CD14-positive monocyte (primary cell): ENCODE measurements around the gene PHF12. TPM values are rescaled to one million over a fixed set of nuclear protein-coding genes. Genes with fewer than 3 reads are reported as not detected.

Experiments used
- DNase-seq, 3 donors: peaks; one replicate each; pipeline ENCODE4 v3.0.0-alpha.2; 2011 to 2022
- H2AFZ ChIP-seq: 2 replicates; pipeline ENCODE4 v1.6.0; 2012; ENCODE audit warnings: mild to moderate bottlenecking, low read depth, low read length, inconsistent platforms; ENCODE audit not compliant: insufficient read depth, poor library complexity, severe bottlenecking
- H3K27ac ChIP-seq, 2 donors: 1 replicate in 1 of 2; 2 replicates in 1 of 2; pipeline ENCODE4 v1.5.1; 2012 to 2013; ENCODE audit warnings: low read length in 2 of 2, control low read depth in 1 of 2, inconsistent platforms in 1 of 2, low read depth in 1 of 2, mild to moderate bottlenecking in 1 of 2
- H3K27me3 ChIP-seq, 2 donors: one replicate each; pipeline versions ENCODE4 v1.6.0 to v1.6.1; 2011 to 2013; ENCODE audit warnings: low read length in 2 of 2; ENCODE audit not compliant: control insufficient read depth in 2 of 2, insufficient read depth in 2 of 2
- H3K36me3 ChIP-seq, 2 donors: replicated peaks in 1 of 2; 1 replicate in 1 of 2; 2 replicates in 1 of 2; pipeline versions ENCODE4 v1.5.1 to v1.6.1; 2012 to 2013; ENCODE audit warnings: low read length in 2 of 2, control low read depth in 1 of 2, inconsistent platforms in 1 of 2, mild to moderate bottlenecking in 1 of 2; ENCODE audit not compliant: insufficient read depth in 2 of 2, control insufficient read depth in 1 of 2
- H3K4me1 ChIP-seq, 2 donors: 1 replicate in 1 of 2; 2 replicates in 1 of 2; pipeline versions ENCODE4 v1.5.1 to v1.6.1; 2012 to 2013; ENCODE audit warnings: low read length in 2 of 2, control low read depth in 1 of 2, inconsistent platforms in 1 of 2, mild to moderate bottlenecking in 1 of 2, moderate library complexity in 1 of 2; ENCODE audit not compliant: insufficient read depth in 2 of 2, control insufficient read depth in 1 of 2
- H3K4me2 ChIP-seq: replicated peaks from 2 replicates; pipeline ENCODE3; 2012; ENCODE audit warnings: low read length, moderate library complexity, mild to moderate bottlenecking; ENCODE audit not compliant: poor library complexity, severe bottlenecking; ENCODE audit errors: extremely low read depth
- H3K4me3 ChIP-seq, 3 experiments: fragments of 200-600 bp in 1 of 3; sonication (generic) in 1 of 3; replicated peaks in 1 of 3; 1 replicate in 2 of 3; 2 replicates in 1 of 3; pipeline ENCODE4 v1.5.1; 2011 to 2013; ENCODE audit warnings: low read length in 3 of 3, mild to moderate bottlenecking in 3 of 3, control low read depth in 2 of 3, low read depth in 2 of 3, inconsistent platforms in 1 of 3, moderate library complexity in 1 of 3
- H3K79me2 ChIP-seq: 2 replicates; pipeline ENCODE4 v1.6.0; 2012; ENCODE audit warnings: mild to moderate bottlenecking, control low read depth, inconsistent platforms, low read length, moderate library complexity; ENCODE audit not compliant: insufficient read depth
- H3K9ac ChIP-seq: 2 replicates; pipeline ENCODE4 v1.6.0; 2017; ENCODE audit warnings: low read length, mild to moderate bottlenecking; ENCODE audit not compliant: insufficient read depth, poor library complexity, severe bottlenecking
- H3K9me3 ChIP-seq, 2 donors: replicated peaks in 1 of 2; 1 replicate in 1 of 2; 2 replicates in 1 of 2; pipeline versions ENCODE4 v1.5.1 to v1.6.1; 2012 to 2013; ENCODE audit warnings: low read length in 2 of 2, control low read depth in 1 of 2; ENCODE audit not compliant: control insufficient read depth in 1 of 2, insufficient read depth in 1 of 2
- H4K20me1 ChIP-seq: 2 replicates; pipeline ENCODE4 v1.6.0; 2012; ENCODE audit warnings: mild to moderate bottlenecking, low read length, control low read depth, moderate library complexity; ENCODE audit not compliant: insufficient read depth
- H3K27ac Mint-ChIP-seq, 7 donors: one replicate each; pipeline ENCODE4 v1.8.0; 2020; ENCODE audit warnings: mild to moderate bottlenecking in 7 of 7, mixed read lengths in 7 of 7, moderate library complexity in 6 of 7, inconsistent platforms in 2 of 7
- H3K27me3 Mint-ChIP-seq, 3 donors: one replicate each; pipeline ENCODE4 v1.8.0; 2021 to 2022; ENCODE audit warnings: low read depth in 3 of 3, mild to moderate bottlenecking in 3 of 3, mixed read lengths in 3 of 3, moderate library complexity in 3 of 3, inconsistent platforms in 1 of 3
- H3K36me3 Mint-ChIP-seq, 2 donors: one replicate each; pipeline ENCODE4 v1.8.0; 2020; ENCODE audit warnings: mixed read lengths in 2 of 2, inconsistent platforms in 1 of 2, mild to moderate bottlenecking in 1 of 2
- H3K4me1 Mint-ChIP-seq: one replicate; pipeline ENCODE4 v1.8.0; 2020; ENCODE audit warnings: mild to moderate bottlenecking, mixed read lengths
- H3K4me3 Mint-ChIP-seq, 2 donors: one replicate each; pipeline ENCODE4 v1.8.0; 2020; ENCODE audit warnings: mild to moderate bottlenecking in 2 of 2, mixed read lengths in 2 of 2, moderate library complexity in 1 of 2
- H3K9me3 Mint-ChIP-seq, 7 donors: one replicate each; pipeline ENCODE4 v1.8.0; 2020 to 2022; ENCODE audit warnings: mixed read lengths in 7 of 7, mild to moderate bottlenecking in 6 of 7, moderate library complexity in 6 of 7, inconsistent platforms in 2 of 7
- CTCF ChIP-seq: fragments of 200-600 bp; IDR thresholded peaks from one replicate; pipeline ENCODE4 v1.8.0; 2022; ENCODE audit warnings: antibody characterized with exemption, mild to moderate bottlenecking
- WGBS: methylation state at CpG from one replicate; pipeline ENCODE4 v1.1.5; 2013; ENCODE audit warnings: missing lambda C conversion rate; ENCODE audit not compliant: insufficient coverage; 5-methylcytosine and 5-hydroxymethylcytosine counted together
- intact Hi-C, 2 donors: fragments of 100-400 bp; cut with micrococcal nuclease; formaldehyde crosslinking; loops; one replicate each; pipeline versions ENCODE4 v1.15.0 to v1.15.1; 2023
- polyA plus RNA-seq, 3 donors: library from polyadenylated mRNA; depleted of rRNA in 1 of 3; unstranded in 2 of 3; stranded (reverse) in 1 of 3; fragments of 300-500 nt in 2 of 3; fragments of >200 nt in 1 of 3; fragmentation: Illumina TruSeq in 2 of 3; gene quantifications; 1 replicate in 2 of 3; 2 replicates in 1 of 3; pipeline ENCODE4 v1.2.3, GENCODE V29; 2012 to 2021

PHF12 gene
- polyA plus RNA-seq, 3 donors = 1.4 to 62.5 (median 2.5) TPM

DNA sequence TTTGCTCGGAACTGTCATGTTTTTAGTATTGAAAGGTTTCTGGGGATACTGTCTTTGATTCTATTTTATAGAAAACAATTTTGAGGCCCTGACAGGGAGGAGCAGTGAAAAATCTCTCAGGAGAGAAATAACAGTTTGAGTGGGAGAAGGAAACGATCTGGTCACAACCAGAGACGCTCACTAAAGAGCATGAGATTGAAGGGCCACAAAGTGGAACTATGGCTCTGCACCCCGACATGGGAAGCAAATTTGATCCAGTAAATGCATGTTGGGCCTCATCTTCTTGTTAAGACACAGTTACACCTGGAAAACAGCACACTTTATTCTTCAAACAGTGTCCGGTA is 96.0 kb downstream of the PHF12 start:
- Histone ChIP-seq H3K9me3 (no peaks in the 10 kb centered on the region), H3K4me2 (peak overlapping the region; percentile 78), H3K27me3 (no peaks in the 10 kb centered on the region), H3K79me2 (peaks cover 14% of the 10 kb centered on the region), H3K4me3 (peak overlapping the region; percentile 74 to 92 (median 88)), H4K20me1 (no peaks in the 10 kb centered on the region), H3K36me3 (peaks cover 27 to 36% of the 10 kb centered on the region in 2 donors), H2AFZ (peak overlapping the region; percentile 92), H3K27ac (peak overlapping the region; percentile 52 to 86), H3K4me1 (peaks cover 12 to 17% of the 10 kb centered on the region in 2 donors), H3K9ac (peak overlapping the region; percentile 82)
- H3K36me3 Mint-ChIP-seq = peaks cover 30 to 41% of the 10 kb centered on the region in 2 donors
- peaks cover 13% of the 10 kb centered on the region for H3K4me1 Mint-ChIP-seq
- no peaks in the 10 kb centered on the region for H3K9me3 Mint-ChIP-seq
- H3K27ac Mint-ChIP-seq = peak overlapping the region; percentile 83 to 96 (median 90)
- intact Hi-C loops = loop anchor here in 1 of 2 donors (10.0 kb wide), 1 partner anchor 91 kb away; no protein-coding TSS in a partner anchor
- WGBS = 14% methylated on average over 3 of the region's 5 CpGs
- DNase-seq = no peak
- H3K27me3 Mint-ChIP-seq = peaks cover 0 to 4% (median 1%) of the 10 kb centered on the region in 3 donors
- no peak for TF ChIP-seq CTCF
- peak overlapping the region; percentile 95 to 98 for H3K4me3 Mint-ChIP-seq

Other genes with a start within 250 kb of the PHF12 start
- 1 to 10 TPM in 1 of 3 donors, under 1 TPM in 2; 0.31 to 8.9 (median 0.78) TPM for gene PROCA1, start 239.6 kb downstream of the PHF12 start, polyA plus RNA-seq
- 10 to 100 TPM; 66.7 to 93.3 (median 79.1) TPM for gene RAB34, start 233.7 kb downstream of the PHF12 start, polyA plus RNA-seq
- 1,000 to 10,000 TPM in 2 of 3 donors, 100 to 1,000 TPM in 1; 542 to 1,304 (median 1,152) TPM for gene RPL23A, start 231.5 kb downstream of the PHF12 start, polyA plus RNA-seq
- under 1 TPM in 1 of 3 donors, not detected in 2; 0.79 TPM for gene TLCD1, start 225.3 kb downstream of the PHF12 start, polyA plus RNA-seq
- 1 to 10 TPM; 2.7 to 9.6 (median 3.1) TPM for gene NEK8, start 222.7 kb downstream of the PHF12 start, polyA plus RNA-seq
- 10 to 100 TPM in 1 of 3 donors, 1 to 10 TPM in 1, under 1 TPM in 1; 0.33 to 38.0 (median 1.0) TPM for gene TRAF4, start 207.5 kb downstream of the PHF12 start, polyA plus RNA-seq
- gene FAM222B, start 108.7 kb downstream of the PHF12 start, polyA plus RNA-seq = 1 to 10 TPM; 1.5 to 8.6 (median 1.9) TPM
- 10 to 100 TPM; 27.7 to 34.5 (median 33.8) TPM for gene ERAL1, start 96.5 kb downstream of the PHF12 start, polyA plus RNA-seq
- gene FLOT2, start 53.8 kb downstream of the PHF12 start, polyA plus RNA-seq = 100 to 1,000 TPM; 138 to 271 (median 244) TPM
- 1 to 10 TPM; 3.7 to 4.5 (median 3.8) TPM for gene DHRS13, start 48.4 kb downstream of the PHF12 start, polyA plus RNA-seq
- under 1 TPM; 0.17 to 0.33 (median 0.18) TPM for gene SEZ6, start 54.5 kb upstream of the PHF12 start, polyA plus RNA-seq
- under 1 TPM in 2 of 3 donors, not detected in 1; 0.30 to 0.56 TPM for gene PIPOX, start 91.6 kb upstream of the PHF12 start, polyA plus RNA-seq
- gene MYO18A, start 228.9 kb upstream of the PHF12 start, polyA plus RNA-seq = 10 to 100 TPM in 2 of 3 donors, 1 to 10 TPM in 1; 6.3 to 40.2 (median 11.0) TPM